GM21423 (cell line): ENCODE measurements around the gene KIDINS220.

Experiments
- ATAC-seq: cut with Tn5 transposase; IDR thresholded peaks from one replicate; pipeline ENCODE4 v1.9.1; 2021; ENCODE audit warnings: mild to moderate bottlenecking, moderate library complexity; ENCODE audit not compliant: unreplicated experiment

KIDINS220 gene

DNA sequence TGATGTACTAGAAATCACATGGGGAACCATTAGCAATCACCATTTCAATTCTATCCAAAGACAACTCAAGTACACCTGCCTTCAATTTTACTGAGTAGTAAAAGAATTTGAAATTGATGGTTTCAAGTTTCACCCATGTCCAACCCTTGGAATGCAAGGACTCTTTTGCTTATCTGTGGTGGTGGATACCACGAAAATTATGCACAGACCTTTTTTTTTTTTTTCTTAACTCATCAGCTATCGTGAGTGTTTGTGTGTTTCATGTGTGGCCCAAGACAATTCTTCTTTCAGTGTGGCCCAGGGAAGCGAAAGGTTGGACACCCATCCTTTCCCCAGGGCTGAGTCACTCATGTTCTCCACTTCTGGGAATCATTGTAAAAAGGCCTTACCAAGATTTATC lies 132.5 kb downstream of the KIDINS220 start:
- ATAC-seq: no peak

DNA sequence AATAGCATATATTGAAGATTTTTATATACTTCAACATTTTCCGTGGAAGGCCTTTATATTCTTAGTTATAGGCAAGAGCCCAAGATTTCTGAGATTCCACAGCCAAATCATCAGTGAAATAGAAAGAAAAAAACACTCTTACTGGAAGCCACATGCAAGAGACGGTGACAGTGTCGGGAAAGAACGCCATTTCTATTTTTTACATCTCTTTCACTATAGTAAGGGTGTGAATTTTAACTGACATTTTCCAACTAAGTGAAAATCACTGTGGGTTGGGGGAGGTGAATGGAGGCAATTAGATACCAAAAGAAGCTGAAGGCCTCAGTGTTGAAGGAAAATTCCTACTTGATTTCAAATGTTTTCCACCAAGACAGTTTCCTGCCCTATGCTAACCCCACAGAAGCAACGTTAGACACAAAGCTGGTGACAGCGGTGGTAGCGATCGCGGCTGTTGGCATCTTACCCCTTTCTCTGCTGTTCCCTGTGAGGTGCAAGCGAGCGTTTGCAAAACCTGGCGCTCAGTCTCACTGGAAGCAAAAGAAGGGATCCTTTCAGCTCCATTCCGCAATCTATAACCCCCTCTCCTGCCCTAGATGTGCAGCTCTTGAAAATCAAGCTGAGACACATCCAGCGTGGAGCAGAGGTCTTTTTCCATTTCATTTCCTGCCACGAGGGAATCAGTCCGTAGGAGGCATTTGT lies 135.6 kb downstream of the KIDINS220 start:
- ATAC-seq: no peak

DNA sequence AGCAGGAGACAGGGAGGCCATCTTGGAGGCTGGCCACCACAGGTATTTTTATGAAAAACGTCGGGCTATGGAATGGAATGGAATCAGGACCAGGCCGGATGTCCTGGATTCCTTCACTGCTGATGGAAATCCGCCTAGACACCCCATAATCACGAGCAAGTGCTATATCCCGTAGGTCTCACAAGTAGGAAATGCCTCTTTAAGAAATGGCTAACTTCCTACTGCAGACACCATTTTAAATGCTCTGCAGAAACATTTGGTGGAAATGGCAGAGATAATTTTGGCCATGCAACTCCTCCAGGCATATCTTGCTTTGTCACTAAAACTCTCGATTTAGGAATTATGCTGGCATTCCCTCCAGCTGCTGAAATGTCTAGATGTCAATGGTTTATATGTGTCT lies 137.6 kb downstream of the KIDINS220 start:
- no peak for ATAC-seq

DNA sequence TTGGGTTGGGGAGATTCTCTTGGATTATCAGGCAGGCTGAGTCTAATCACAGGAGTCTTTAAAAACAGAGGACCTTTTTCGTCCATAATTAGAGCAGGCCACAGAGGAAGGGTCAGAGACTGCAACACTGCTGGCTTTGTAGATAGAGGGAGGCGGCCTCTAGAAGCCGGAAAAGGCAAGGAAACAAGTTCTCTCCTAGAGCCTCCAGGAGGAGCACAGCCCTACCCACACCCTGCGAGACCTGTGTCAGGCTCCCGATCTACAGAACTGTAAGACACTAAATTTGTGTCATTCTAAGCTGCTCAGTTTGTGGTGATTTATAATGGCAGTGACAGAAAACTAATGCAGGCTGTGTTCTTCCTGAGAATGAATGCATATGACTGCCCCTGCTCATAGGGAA lies 140.2 kb downstream of the KIDINS220 start:
- ATAC-seq: no peak

DNA sequence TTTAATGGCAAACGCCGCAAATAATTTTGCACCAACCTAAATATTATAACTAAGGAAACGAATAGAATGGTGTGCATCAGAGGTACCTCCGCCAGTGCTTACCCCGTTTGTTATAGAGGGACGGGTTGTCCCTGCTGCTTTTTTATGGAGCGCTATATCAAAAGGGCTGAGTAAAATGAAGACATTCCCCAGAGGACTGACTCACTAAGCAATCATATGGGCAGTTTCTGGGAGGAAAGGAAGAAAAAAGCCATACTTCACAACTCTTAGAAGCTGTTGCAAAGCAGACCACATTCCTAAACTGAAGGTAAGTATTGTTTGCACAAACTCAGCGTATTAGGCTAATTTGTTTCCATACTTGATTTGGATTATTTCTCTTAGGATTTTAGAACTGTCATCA lies 142.7 kb downstream of the KIDINS220 start:
- no peak for ATAC-seq

DNA sequence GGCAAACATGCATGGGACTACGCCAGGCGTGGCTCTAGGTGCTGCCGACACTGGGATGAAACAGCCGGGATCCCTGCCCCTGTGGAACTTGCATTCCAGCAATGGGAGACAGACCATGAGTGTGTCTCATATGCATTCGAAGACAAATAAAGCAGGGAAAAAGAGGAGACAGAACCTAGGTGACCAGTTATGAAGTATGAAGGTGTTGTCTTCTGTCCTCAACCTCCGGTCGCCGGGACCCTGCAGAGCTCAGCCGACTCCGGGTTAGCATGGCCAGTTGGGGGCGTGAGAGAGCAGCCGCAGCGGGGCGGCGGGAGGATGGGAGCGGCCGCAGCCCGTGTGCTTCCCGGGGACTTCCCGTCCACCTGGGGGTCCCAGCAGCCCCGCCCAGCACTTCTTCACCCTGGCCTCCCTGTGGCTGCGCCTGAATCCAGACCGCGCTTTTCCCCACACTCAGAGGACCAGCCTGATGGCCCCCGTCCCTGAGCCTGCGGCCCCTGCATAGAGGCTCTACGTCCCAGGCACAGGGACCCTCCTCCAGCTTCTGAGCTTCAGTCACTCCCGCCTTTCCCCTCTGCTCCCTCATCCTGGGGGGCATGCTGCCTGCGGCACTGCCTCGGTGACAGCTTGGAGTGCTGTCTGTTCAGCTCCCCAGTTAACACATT lies 144.1 kb downstream of the KIDINS220 start:
- no peak for ATAC-seq

DNA sequence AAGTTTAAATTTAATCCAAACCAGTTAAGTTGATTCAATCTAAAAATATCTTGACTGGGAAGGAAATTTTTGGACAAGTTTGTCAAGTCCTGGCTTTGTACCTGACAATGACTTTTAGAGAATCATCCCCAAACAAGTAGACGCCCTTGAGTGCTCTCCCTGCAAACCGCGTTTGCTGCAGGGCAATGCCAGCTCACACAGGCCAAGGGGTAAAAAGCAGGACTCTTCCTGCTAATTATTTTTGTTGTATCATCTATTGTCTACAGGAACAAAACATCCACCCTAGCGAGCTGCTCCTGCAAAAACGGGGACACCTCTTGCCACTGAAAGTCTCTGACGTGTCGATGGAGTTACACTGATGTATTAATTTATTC lies 144.6 kb downstream of the KIDINS220 start:
- no peak for ATAC-seq

DNA sequence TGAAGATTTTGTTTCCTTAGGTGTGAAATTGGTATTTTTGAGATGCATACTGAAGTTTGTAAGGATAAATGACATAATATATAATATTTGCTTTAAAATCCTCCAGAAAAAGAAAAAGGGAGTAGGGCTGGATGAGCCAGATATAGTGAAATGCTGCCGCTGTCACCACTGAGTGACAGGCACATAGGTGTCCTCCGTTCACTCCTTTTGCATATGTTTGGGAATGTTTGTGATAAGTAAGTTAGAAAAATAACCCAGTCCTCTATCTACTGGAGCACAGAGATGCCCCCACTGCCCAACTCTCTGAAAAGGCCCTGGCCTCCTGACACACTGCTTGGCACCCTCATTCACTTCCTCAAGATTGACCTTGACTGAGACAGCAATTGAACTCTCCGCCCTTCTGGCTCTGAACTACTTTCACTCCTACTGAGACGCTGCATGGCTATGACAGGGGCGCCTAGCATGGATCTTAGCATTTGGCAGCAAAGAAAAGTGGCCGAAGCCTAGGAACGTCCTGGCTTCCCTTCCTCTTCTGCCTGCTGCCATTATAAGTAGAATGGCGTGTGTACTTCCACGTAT lies 145.5 kb downstream of the KIDINS220 start:
- ATAC-seq: no peak

DNA sequence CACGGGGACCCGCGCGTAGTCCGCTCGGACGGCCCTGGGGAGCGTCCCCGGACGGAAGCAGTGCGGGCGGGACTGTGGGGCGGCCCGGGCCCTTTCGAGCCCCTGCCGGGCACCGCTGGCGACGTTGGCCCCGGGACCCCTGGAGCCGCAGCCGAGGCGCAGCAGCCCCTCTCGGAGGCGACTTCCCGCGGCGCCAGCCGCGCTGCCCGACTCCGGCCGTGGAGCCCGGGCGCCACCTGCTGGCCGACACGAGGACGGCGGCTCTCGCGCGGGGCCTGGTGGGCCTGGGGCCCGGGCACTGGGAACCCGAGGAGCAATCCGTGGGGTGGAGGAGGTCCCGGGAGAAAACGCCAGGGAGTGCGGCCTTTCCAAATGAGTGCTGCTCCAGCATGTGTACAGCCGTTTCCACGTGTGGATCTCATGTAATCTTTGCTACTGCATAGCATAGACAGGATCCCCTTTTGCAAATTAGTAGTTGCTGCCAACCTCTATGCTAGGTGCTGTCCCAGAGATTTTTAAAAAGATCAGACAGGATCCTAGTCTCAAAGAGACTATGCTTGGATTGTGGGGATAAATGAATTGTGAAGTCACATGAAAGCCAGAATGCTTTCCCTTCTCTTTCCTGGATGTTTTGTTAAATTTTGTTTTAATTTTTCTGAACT lies 151.6 kb downstream of the KIDINS220 start:
- ATAC-seq: peak; percentile 29

DNA sequence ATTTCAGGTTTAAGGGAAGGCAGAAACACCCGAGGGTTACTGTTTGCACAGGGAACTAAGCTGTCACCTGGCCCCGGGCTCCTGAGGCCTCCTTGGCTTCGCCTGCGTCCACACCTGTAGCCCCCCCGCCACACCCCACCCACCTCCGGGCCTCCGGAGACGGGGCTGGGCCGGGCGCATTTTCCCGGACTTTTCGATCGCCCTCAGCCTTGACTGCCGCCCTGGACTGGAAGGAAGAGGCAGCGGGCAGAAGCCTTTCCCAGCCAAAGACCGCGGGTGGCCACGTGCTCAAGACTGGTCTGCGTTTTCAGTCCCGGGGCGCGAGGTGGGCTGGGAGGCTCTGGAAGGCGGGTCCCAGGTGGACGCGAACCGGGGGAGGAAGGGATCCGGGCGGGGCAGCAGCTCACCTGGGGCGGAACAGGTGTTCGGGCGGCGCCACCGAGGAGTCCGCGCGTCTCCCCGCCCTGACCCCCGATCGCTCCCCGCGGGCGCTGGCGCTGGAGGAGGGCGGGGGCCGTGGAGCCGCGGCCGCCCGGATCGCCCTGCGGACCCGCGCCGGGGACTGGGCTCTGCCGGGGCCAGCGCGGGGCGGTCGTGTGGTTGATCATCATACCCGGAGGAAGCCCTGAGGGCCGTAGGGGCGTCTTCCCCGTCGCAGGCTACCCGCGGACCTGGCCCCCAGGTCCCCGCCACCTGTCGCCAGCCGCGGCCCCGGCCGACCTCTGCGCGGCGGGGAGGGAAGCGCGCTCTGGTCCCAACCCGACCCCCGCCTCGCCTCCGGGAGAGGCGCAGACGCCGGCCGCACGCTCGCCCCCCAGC lies 152.3 kb downstream of the KIDINS220 start:
- ATAC-seq: peak; percentile 7

DNA sequence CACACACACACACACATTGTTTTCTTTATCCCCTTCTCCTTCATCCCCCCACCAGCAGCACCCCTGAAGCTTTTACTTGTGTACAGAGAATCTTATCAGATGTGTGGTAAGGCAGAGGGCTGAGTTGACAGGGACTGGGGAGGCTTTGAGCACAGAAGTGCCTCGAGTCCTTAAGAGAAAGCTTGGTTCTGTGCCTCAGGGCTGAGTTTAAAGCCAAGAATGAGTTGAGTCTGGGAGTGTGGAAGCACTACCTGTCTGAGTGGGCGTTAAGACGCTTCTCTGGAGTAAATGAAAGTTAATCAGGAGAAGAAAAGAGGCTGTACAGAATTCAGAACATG lies 152.9 kb downstream of the KIDINS220 start:
- no peak for ATAC-seq

DNA sequence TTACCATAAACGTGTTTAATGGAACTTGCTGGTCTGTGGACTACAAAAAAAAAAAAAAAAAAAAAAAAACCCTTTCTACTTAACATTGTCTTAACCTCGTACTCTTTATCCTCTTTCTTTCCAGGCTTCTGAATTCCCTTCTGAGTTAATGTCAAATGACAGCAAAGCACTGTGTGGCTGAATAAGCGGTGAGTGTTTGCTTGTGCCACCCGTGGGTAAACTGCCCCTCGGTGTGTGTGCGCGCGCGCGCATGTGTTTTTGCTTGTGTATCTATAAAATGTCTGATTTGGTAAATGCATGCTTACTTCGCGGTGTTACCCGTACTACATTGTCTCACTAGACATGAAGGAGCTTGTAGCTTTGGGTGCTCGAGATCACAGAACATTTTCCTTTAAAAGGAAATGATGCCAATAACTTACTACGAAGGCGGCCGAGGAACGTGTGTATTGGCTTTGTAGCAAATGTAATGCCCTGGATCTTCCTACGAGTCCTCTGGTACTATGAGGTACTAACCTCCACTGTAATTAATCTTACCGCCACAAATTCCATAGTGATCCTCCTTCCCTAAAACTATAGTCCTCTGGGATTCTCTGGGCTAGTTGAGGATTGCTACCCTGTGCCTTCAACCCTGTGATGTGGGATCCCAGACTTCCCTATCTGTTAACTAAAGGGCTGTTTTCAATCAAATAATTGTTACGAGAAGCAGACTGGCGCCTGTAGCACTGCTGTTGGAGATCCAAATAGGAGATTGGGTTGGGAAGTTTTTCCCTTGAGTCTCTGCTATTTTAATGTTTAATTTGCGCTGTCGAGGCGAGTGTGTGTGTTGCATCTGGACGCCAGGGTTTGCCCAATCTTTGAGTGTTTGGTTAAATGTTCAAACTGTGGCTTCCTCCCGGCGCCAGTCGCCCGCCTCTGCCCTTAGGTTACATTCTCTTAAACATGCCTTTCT lies 154.4 kb downstream of the KIDINS220 start:
- ATAC-seq: no peak

DNA sequence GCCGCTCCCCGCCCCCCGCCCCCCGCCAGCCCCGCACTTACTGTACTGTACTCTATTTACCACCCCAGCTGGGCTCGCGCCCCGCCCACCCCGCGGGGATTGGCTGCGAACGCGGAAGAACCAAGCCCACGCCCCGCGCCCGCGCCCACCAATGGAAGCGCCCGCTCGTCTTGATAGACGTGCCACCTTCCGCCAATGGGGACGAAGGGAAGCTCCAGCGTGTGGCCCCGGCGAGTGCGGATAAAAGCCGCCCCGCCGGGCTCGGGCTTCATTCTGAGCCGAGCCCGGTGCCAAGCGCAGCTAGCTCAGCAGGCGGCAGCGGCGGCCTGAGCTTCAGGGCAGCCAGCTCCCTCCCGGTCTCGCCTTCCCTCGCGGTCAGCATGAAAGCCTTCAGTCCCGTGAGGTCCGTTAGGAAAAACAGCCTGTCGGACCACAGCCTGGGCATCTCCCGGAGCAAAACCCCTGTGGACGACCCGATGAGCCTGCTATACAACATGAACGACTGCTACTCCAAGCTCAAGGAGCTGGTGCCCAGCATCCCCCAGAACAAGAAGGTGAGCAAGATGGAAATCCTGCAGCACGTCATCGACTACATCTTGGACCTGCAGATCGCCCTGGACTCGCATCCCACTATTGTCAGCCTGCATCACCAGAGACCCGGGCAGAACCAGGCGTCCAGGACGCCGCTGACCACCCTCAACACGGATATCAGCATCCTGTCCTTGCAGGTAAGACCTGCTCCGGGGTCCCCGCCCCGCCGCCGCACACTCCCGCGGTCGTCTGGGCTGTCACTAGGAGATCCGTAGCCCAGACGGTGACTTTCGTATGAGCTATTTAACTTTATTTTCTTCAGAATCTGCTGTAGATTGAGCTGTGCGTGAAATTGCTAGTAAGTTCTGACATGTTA lies 155.4 kb downstream of the KIDINS220 start, which contains the start of gene ID2:
Gene ID2, plus strand, starts transcription at position 271 of the 907 bp plus-strand sequence. Its CDS starts 110 bp downstream, at position 381.
- ATAC-seq: peak; percentile 66

DNA sequence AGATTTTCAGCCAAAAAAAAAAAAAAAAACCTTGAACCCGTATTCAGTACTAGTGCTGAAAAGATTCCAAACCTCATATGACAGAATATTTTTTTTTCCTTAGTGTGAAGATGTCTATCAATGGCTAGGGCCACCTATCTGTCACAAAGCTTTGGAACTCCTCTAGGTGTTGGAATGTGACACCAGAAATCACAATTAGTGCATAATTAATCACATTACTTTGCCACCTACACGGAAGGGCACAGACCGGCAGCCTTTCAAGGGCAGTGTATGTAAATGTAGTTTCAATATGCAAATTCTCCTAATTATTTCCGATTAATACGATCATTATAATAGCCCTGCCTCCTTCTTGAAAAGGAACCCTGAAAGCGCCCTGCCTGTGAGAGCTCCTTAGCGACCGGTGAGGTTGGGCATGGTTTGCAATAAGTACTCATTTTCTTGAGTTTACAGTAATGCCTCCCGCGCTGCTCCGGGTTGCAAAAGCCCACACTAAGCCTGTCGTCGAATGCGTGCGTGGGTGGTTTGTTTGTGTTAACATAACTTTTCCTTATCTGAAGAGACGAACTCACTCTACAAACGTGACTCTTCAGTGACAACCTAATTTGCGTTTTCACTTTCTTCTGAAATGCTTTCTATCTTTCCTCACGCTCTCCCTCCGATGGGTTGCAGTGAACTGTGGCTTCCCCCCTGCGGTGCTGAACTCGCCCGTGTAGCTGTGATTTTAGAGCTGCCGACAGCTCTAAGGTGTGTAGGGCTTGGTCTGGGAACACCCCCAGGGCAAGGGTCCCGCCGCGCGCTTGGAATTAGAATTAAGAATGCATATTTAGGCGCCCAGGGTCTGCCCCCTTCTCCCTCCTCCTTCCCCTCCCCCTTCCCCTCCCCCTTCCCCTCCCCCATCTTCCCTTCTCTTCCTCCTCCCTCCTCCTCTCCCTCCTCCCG lies 156.3 kb downstream of the KIDINS220 start:
- no peak for ATAC-seq

DNA sequence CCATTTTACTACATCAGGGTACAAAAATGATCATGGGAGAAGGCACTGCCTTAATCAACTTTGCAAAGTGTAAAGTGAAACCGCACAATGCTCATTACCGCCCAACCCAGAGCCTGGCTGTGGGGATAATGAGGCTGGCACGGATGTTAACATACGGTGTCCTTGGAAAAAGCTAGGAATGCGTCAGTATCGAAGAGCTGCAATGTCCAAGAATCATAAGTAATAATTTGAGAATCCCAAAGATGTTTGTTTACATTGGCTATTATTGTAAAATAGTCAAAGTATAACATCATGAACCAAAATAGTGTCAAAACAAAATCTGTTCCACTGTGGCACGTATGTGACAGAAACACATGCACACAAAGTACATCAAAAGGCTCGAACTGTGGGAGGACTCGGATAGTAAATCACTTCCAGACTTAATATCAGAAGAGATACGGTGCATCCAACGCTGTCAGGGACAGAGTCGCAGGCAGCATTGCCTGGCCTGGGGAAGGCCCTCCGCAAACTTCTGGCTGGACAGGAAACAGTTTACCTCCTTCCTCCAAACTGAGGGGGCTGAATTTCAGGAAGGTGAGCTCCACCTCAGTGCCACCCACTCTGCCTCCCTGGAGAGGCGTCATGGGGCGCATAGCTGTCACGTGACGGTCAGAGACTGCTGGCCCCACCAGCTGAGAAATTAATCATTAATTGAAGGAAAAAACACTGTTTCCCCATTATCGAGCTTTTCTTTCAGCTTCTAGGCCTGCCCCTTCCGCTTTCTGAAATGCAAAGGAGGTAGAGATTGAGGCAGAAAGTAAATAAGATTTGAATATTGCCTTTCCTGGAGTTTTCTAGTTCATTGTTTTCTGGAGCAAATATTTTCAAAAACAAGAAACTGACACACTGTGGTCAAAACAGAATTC lies 157.3 kb downstream of the KIDINS220 start:
- ATAC-seq: no peak

DNA sequence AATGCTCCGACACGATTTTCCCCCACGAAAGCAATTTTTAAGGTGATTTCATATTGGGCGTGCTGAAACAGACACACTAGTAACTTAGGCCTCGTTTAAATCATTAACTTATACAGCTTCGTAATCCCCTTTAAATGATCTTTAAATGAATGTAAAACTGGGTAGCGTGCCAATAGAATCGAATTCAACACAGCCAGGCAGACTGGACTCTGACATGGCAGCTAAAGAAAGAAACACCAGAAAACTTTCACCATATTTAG lies 157.9 kb downstream of the KIDINS220 start:
- ATAC-seq: no peak
